Uterus (tissue), 2 donors: ENCODE results near the gene AGXT.

Source experiments
- CTCF ChIP-seq, 4 experiments: fragments of 200-600 bp in 2 of 4; fragments of 450-650 bp in 2 of 4; sonication (generic) in 2 of 4; IDR thresholded peaks; one replicate each; pipeline ENCODE4 v1.5.1; 2016 to 2019; ENCODE audit warnings: antibody characterized with exemption in 4 of 4, mild to moderate bottlenecking in 2 of 4, moderate library complexity in 1 of 4
- POLR2A ChIP-seq, 2 donors: fragments of 450-650 bp; IDR thresholded peaks; one replicate each; pipeline ENCODE4 v1.6.1; 2016; ENCODE audit warnings: antibody characterized with exemption in 2 of 2, mild to moderate bottlenecking in 1 of 2, moderate library complexity in 1 of 2

- TF ChIP-seq CTCF (IDR thresholded peaks at IDR 0.05) (no peak), POLR2A (IDR thresholded peaks at IDR 0.05) (no peak)
Observed at GRCh38 chr2:240892925-240893324, 24.3 kb downstream of the AGXT start.
